WTC11 (cell line): ENCODE results near the gene ARHGAP22. TPM values are rescaled to one million over a fixed set of nuclear protein-coding genes. Genes with fewer than 3 reads are reported as not detected.

Source experiments
- ATAC-seq: fragments of 200-7000 bp; cut with Tn5 transposase; 2 replicates; pipeline ENCODE4 v1.10.0; 2021; ENCODE audit warnings: mild to moderate bottlenecking, moderate library complexity
- CTCF ChIA-PET: fragments of 300-600 bp; sonication (Branson Sonifier 250); formaldehyde crosslinking; loops from one replicate; lab custom pipeline; 2021; ENCODE audit warnings: antibody characterized with exemption; lab: Charles Lee
- POLR2A ChIA-PET: fragments of 350-600 bp; sonication (Branson Sonifier 250); formaldehyde crosslinking; loops from one replicate; lab custom pipeline; 2021; ENCODE audit warnings: antibody characterized with exemption; lab: Charles Lee
- DNase-seq: peaks from one replicate; pipeline ENCODE4 v3.0.0; 2021; ENCODE audit warnings: low spot score
- H3K27ac Mint-ChIP-seq: 2 replicates; pipeline ENCODE4 v1.8.0; 2021; ENCODE audit warnings: mixed read lengths
- H3K27me3 Mint-ChIP-seq: 2 replicates; pipeline ENCODE4 v1.8.0; 2021; ENCODE audit warnings: low read depth, mild to moderate bottlenecking, moderate library complexity, mixed read lengths
- H3K36me3 Mint-ChIP-seq: 2 replicates; pipeline ENCODE4 v1.8.0; 2021; ENCODE audit warnings: mixed read lengths
- H3K4me1 Mint-ChIP-seq: 2 replicates; pipeline ENCODE4 v1.8.0; 2022; ENCODE audit warnings: mixed read lengths
- H3K4me3 Mint-ChIP-seq: 2 replicates; pipeline ENCODE4 v1.8.0; 2021; ENCODE audit warnings: mild to moderate bottlenecking, moderate library complexity, mixed read lengths
- H3K9me3 Mint-ChIP-seq: 2 replicates; pipeline ENCODE4 v1.8.0; 2021; ENCODE audit warnings: mixed read lengths
- ATF3 ChIP-seq: sonication (generic); formaldehyde crosslinking; conservative IDR thresholded peaks from 2 replicates; pipeline ENCODE4 v1.8.1; 2022; ENCODE audit warnings: mild to moderate bottlenecking, missing genetic modification reagents
- ATF6 ChIP-seq: sonication (generic); formaldehyde crosslinking; IDR thresholded peaks from 2 replicates; pipeline ENCODE4 v1.8.1; 2023; ENCODE audit warnings: mild to moderate bottlenecking, missing genetic modification reagents
- CTCF ChIP-seq: fragments of 200-600 bp; IDR thresholded peaks from 2 replicates; pipeline ENCODE4 v1.8.0; 2022; ENCODE audit warnings: antibody characterized with exemption
- E2F4 ChIP-seq: sonication (generic); formaldehyde crosslinking; IDR thresholded peaks from 2 replicates; pipeline ENCODE4 v1.8.1; 2022; ENCODE audit warnings: low read depth, mild to moderate bottlenecking, moderate library complexity, missing genetic modification reagents, borderline replicate concordance
- EMX1 ChIP-seq: fragments of 250-450 bp; sonication (Bioruptor Pico); IDR thresholded peaks from 2 replicates; pipeline ENCODE4 v1.8.0; 2021; ENCODE audit warnings: mild to moderate bottlenecking
- FOXP1 ChIP-seq: sonication (generic); formaldehyde crosslinking; IDR thresholded peaks from 2 replicates; pipeline ENCODE4 v1.8.0; 2022; ENCODE audit warnings: missing genetic modification reagents, mild to moderate bottlenecking, moderate library complexity, borderline replicate concordance
- MXD4 ChIP-seq: fragments of 250-450 bp; sonication (Bioruptor Pico); IDR thresholded peaks from 2 replicates; pipeline ENCODE4 v1.8.0; 2021; ENCODE audit warnings: mild to moderate bottlenecking, moderate library complexity, borderline replicate concordance
- NR2C2 ChIP-seq: sonication (generic); formaldehyde crosslinking; IDR thresholded peaks from 2 replicates; pipeline ENCODE4 v1.8.0; 2022; ENCODE audit warnings: mild to moderate bottlenecking, missing genetic modification reagents
- OVOL2 ChIP-seq: fragments of 250-450 bp; sonication (Bioruptor Pico); IDR thresholded peaks from 2 replicates; pipeline ENCODE4 v1.9.0; 2021; ENCODE audit warnings: mild to moderate bottlenecking, borderline replicate concordance
- PRRX2 ChIP-seq: fragments of 250-450 bp; sonication (Bioruptor Pico); IDR thresholded peaks from 2 replicates; pipeline ENCODE4 v1.8.0; 2021; ENCODE audit warnings: mild to moderate bottlenecking
- SMAD4 ChIP-seq: sonication (generic); formaldehyde crosslinking; IDR thresholded peaks from 2 replicates; pipeline ENCODE4 v1.8.0; 2022; ENCODE audit warnings: mild to moderate bottlenecking, missing genetic modification reagents
- TEAD1 ChIP-seq: sonication (generic); formaldehyde crosslinking; IDR thresholded peaks from 2 replicates; pipeline ENCODE4 v1.8.0; 2022; ENCODE audit warnings: mild to moderate bottlenecking, missing genetic modification reagents
- USF1 ChIP-seq: sonication (generic); formaldehyde crosslinking; IDR thresholded peaks from 2 replicates; pipeline ENCODE4 v1.8.0; 2022; ENCODE audit warnings: mild to moderate bottlenecking, missing genetic modification reagents
- USF2 ChIP-seq: sonication (generic); formaldehyde crosslinking; IDR thresholded peaks from 2 replicates; pipeline ENCODE4 v1.8.1; 2023; ENCODE audit warnings: mild to moderate bottlenecking, missing genetic modification reagents, moderate library complexity
- ZMAT4 ChIP-seq: fragments of 250-450 bp; sonication (Bioruptor Pico); IDR thresholded peaks from 2 replicates; pipeline ENCODE4 v1.9.0; 2021; ENCODE audit warnings: mild to moderate bottlenecking
- ZNF219 ChIP-seq: sonication (generic); formaldehyde crosslinking; IDR thresholded peaks from 2 replicates; pipeline ENCODE4 v1.8.0; 2023; ENCODE audit warnings: missing genetic modification reagents, mild to moderate bottlenecking, borderline replicate concordance
- ZNF317 ChIP-seq: sonication (generic); formaldehyde crosslinking; IDR thresholded peaks from 2 replicates; pipeline ENCODE4 v1.8.1; 2023; ENCODE audit warnings: low read depth, mild to moderate bottlenecking, moderate library complexity, missing genetic modification reagents, borderline replicate concordance
- ZNF396 ChIP-seq: fragments of 250-450 bp; sonication (Bioruptor Pico); IDR thresholded peaks from 2 replicates; pipeline ENCODE4 v1.8.0; 2021; ENCODE audit warnings: mild to moderate bottlenecking, moderate library complexity, borderline replicate concordance
- ZNF416 ChIP-seq: fragments of 250-450 bp; sonication (Bioruptor Pico); IDR thresholded peaks from 2 replicates; pipeline ENCODE4 v1.9.0; 2021; ENCODE audit warnings: mild to moderate bottlenecking, inconsistent platforms
- ZNF532 ChIP-seq: fragments of 250-450 bp; sonication (Bioruptor Pico); IDR thresholded peaks from 2 replicates; pipeline ENCODE4 v1.9.0; 2021; ENCODE audit warnings: mild to moderate bottlenecking, borderline replicate concordance
- total RNA-seq: library from RNA; stranded (reverse); gene quantifications from 3 replicates; pipeline ENCODE4 v1.2.3, GENCODE V29; 2021

Gene ARHGAP22
- total RNA-seq, 1 experiment from 2014 or later, result 8.6 TPM

GRCh38 chr10:48473704-48474103 is 131.2 kb downstream of the ARHGAP22 start:
- Mint-ChIP-seq H3K4me1 (peaks cover 52% of the 10 kb centered on the region), H3K4me3 (no peak overlapping the region), H3K27me3 (no peaks in the 10 kb centered on the region; the same call in 1 of the 2 replicates), H3K9me3 (peaks cover 14% of the 10 kb centered on the region), H3K36me3 (peaks cover 15% of the 10 kb centered on the region), H3K27ac (no peak overlapping the region)
- ATAC-seq (no peak), DNase-seq (no peak)
- CTCF ChIA-PET, result no interaction called here
- POLR2A ChIA-PET, result no interaction called here
- no peak for TF ChIP-seq ATF6 (CRISPR knock-in tag)
- no peak for TF ChIP-seq SMAD4
- no peak for TF ChIP-seq MXD4 (CRISPR knock-in tag)
- TF ChIP-seq CTCF, result no peak
- no peak for TF ChIP-seq TEAD1 (CRISPR knock-in tag)
- no peak for TF ChIP-seq ZNF396 (CRISPR knock-in tag)
- no peak for TF ChIP-seq PRRX2 (CRISPR knock-in tag)
- no peak for TF ChIP-seq ZNF317 (CRISPR knock-in tag)
- TF ChIP-seq USF1 (CRISPR knock-in tag), result no peak
- TF ChIP-seq ZMAT4 (CRISPR knock-in tag), result no peak
- no peak for TF ChIP-seq E2F4 (CRISPR knock-in tag)
- no peak for TF ChIP-seq OVOL2
- TF ChIP-seq ATF3 (CRISPR knock-in tag), result no peak

GRCh38 chr10:48472501-48473069 is 132.3 kb downstream of the ARHGAP22 start:
- no peak overlapping the region for H3K27ac Mint-ChIP-seq
- peaks cover 1% of the 10 kb centered on the region for H3K27me3 Mint-ChIP-seq
- H3K36me3 Mint-ChIP-seq, result peaks cover 15% of the 10 kb centered on the region
- POLR2A ChIA-PET, result no interaction called here
- H3K4me3 Mint-ChIP-seq, result no peak overlapping the region
- peaks cover 52% of the 10 kb centered on the region for H3K4me1 Mint-ChIP-seq
- peaks cover 14% of the 10 kb centered on the region for H3K9me3 Mint-ChIP-seq
- TF ChIP-seq ZNF416 (CRISPR knock-in tag) (no peak), ZNF532 (CRISPR knock-in tag) (no peak), USF2 (CRISPR knock-in tag) (no peak), PRRX2 (CRISPR knock-in tag) (no peak), FOXP1 (CRISPR knock-in tag) (no peak), ZNF219 (CRISPR knock-in tag) (no peak), EMX1 (CRISPR knock-in tag) (no peak), NR2C2 (CRISPR knock-in tag) (no peak)
- DNase-seq (no peak), ATAC-seq (no peak)
- CTCF ChIA-PET, result no interaction called here
